Body of pancreas (tissue), 4 donors: ENCODE results near the gene ZGRF1. TPM values are rescaled to one million over a fixed set of nuclear protein-coding genes. Genes with fewer than 3 reads are reported as not detected.

ENCODE experiments used
- ATAC-seq: fragments of 150-250 bp; one replicate; pipeline ENCODE4 v1.9.1; 2016
- DNase-seq, 4 donors: peaks; one replicate each; pipeline ENCODE4 v3.0.0-alpha.2; 2019
- H3K27ac ChIP-seq, 4 donors: fragments of 200-600 bp; sonication (generic); 1 replicate in 3 of 4; 2 replicates in 1 of 4; pipeline versions ENCODE4 v1.5.1 to v1.6.1; 2016 to 2019; ENCODE audit warnings: mild to moderate bottlenecking in 1 of 4, mixed read lengths in 1 of 4, moderate library complexity in 1 of 4
- H3K27me3 ChIP-seq, 2 donors: fragments of 200-600 bp; sonication (generic); one replicate each; pipeline ENCODE4 v1.6.0; 2016; ENCODE audit warnings: mild to moderate bottlenecking in 1 of 2
- H3K36me3 ChIP-seq, 2 donors: fragments of 200-600 bp; sonication (generic); replicated peaks in 1 of 2; 2 replicates each; pipeline ENCODE4 v1.5.1; 2016; ENCODE audit warnings: low read depth in 2 of 2; ENCODE audit not compliant: insufficient read depth in 1 of 2
- H3K4me1 ChIP-seq: fragments of 200-600 bp; sonication (generic); one replicate; pipeline ENCODE4 v1.6.0; 2016
- H3K4me3 ChIP-seq, 2 donors: fragments of 200-600 bp; sonication (generic); 1 replicate in 1 of 2; 2 replicates in 1 of 2; pipeline ENCODE4 v1.5.1; 2016 to 2019
- H3K9me3 ChIP-seq, 3 donors: fragments of 200-600 bp; sonication (generic); 1 replicate in 2 of 3; 2 replicates in 1 of 3; pipeline ENCODE4 v1.5.1; 2016
- CTCF ChIP-seq, 7 experiments: fragments of 450-650 bp in 4 of 7; fragments of 200-600 bp in 3 of 7; sonication (generic) in 3 of 7; IDR thresholded peaks; one replicate each; pipeline ENCODE4 v1.5.1; 2016 to 2019; ENCODE audit warnings: antibody characterized with exemption in 7 of 7
- POLR2A ChIP-seq, 3 donors: fragments of 450-650 bp; IDR thresholded peaks; one replicate each; pipeline ENCODE4 v1.6.1; 2016; ENCODE audit warnings: antibody characterized with exemption in 3 of 3, mild to moderate bottlenecking in 2 of 3
- WGBS, 2 donors: methylation state at CpG; one replicate each; pipeline ENCODE4 v1.1.5; 2017; 5-methylcytosine and 5-hydroxymethylcytosine counted together
- intact Hi-C: fragments of 100-400 bp; cut with DNase I; formaldehyde crosslinking; loops from one replicate; pipeline ENCODE4 v1.15.1; 2023
- total RNA-seq, 2 donors: library from RNA; depleted of rRNA; stranded (reverse); fragments of >200 nt; gene quantifications; one replicate each; pipeline ENCODE4 v1.1.0, GENCODE V29; 2016

ZGRF1 gene
- total RNA-seq, 2 donors from 2014 or later: 1.3 to 3.4 TPM

DNA sequence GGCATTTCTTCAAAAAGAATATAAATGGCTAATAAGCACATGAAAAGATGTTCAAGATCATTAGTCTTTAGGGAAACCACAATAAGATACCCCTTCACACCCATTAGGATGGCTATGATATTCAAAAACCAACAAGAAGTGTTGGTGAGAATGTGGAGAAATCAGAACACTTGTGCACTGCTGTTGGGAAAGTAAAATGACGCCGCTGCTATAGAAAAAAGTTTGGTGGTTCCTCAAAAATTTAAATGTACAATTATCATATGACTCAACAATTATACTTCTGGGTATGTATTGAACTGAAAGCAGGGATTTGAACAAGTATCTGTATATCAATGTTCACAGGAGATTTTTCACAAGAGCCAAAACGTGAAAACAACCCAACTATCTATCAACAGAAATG lies 91.4 kb downstream of the ZGRF1 start:
- DNase-seq (no peak), ATAC-seq (no peak)
- Histone ChIP-seq H3K36me3 (no peaks in the 10 kb centered on the region), H3K4me3 (no peak overlapping the region), H3K27me3 (no peaks in the 10 kb centered on the region), H3K9me3 (no peaks in the 10 kb centered on the region), H3K27ac (no peak overlapping the region), H3K4me1 (no peaks in the 10 kb centered on the region)
- intact Hi-C loops: no loop called here
- 86 to 92% methylated on average over 3 of the region's 3 CpGs for WGBS, 2 donors
- TF ChIP-seq POLR2A (IDR thresholded peaks at IDR 0.05) (no peak), CTCF (IDR thresholded peaks at IDR 0.05) (no peak)

GRCh38 chr4:112540695-112541094 lies 96.0 kb downstream of the ZGRF1 start:
- H3K9me3 ChIP-seq: no peaks in the 10 kb centered on the region
- ATAC-seq (no peak), DNase-seq (no peak)
- 69 to 75% methylated on average over 1 of the region's 1 CpG for WGBS, 2 donors
- no peak overlapping the region for H3K4me3 ChIP-seq
- no peak for TF ChIP-seq CTCF (IDR thresholded peaks at IDR 0.05)
- TF ChIP-seq POLR2A (IDR thresholded peaks at IDR 0.05): no peak
- H3K27ac ChIP-seq: no peak overlapping the region
- no peaks in the 10 kb centered on the region for H3K27me3 ChIP-seq
- intact Hi-C loops: no loop called here
- no peaks in the 10 kb centered on the region for H3K4me1 ChIP-seq
- no peaks in the 10 kb centered on the region for H3K36me3 ChIP-seq

DNA sequence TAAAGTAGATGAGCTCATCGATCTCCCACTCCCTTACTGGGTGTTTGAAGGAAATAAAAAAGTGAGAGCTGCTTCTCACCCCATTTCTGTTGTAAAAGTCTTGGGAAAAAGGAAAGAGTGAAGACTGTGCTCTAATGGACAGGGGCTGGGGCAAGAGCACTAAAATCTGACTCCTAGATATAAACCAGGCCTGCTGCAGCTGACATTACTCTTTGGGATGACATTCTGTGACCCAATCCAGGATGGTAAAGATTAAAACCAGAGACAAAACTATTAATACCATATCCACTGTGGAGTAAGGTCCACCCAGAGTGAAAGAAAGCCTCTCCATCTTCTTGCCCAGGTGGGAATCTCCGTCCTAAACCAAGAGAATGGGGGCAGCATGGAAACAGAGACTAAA lies 100.6 kb downstream of the ZGRF1 start:
- H3K9me3 ChIP-seq: no peaks in the 10 kb centered on the region
- H3K4me3 ChIP-seq: no peak overlapping the region
- H3K36me3 ChIP-seq: no peaks in the 10 kb centered on the region
- DNase-seq: no peak
- 78 to 85% methylated on average over 2 of the region's 2 CpGs for WGBS, 2 donors
- H3K27me3 ChIP-seq: no peaks in the 10 kb centered on the region
- H3K27ac ChIP-seq: no peak overlapping the region
- no peak for ATAC-seq
- TF ChIP-seq CTCF (IDR thresholded peaks at IDR 0.05): no peak
- TF ChIP-seq POLR2A (IDR thresholded peaks at IDR 0.05): no peak
- H3K4me1 ChIP-seq: no peaks in the 10 kb centered on the region
- intact Hi-C loops: no loop called here

DNA sequence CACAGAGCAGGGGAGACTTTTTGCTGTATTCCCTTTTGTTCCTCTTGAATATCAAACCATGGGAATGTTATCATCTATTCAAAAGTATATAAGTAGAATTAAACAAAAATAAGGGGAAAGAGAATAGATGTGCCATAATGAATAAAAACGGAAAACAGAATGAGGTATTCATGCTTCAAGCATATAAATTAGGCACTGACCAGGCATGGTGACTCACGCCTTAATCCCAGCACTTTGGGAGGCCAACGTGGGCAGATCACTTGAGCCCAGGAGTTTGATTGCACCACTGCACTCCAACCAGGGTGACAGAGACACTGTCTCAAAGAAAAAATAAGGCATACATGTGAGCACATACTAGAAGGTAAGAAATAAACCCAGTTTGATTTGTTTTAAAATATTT lies 104.4 kb downstream of the ZGRF1 start:
- DNase-seq (no peak), ATAC-seq (no peak)
- Histone ChIP-seq H3K4me3 (no peak overlapping the region), H3K9me3 (no peaks in the 10 kb centered on the region), H3K4me1 (no peaks in the 10 kb centered on the region), H3K36me3 (no peaks in the 10 kb centered on the region), H3K27ac (no peak overlapping the region), H3K27me3 (no peaks in the 10 kb centered on the region)
- intact Hi-C loops: no loop called here
- TF ChIP-seq CTCF (IDR thresholded peaks at IDR 0.05) (no peak), POLR2A (IDR thresholded peaks at IDR 0.05) (no peak)
- 67 to 72% methylated on average over 3 of the region's 3 CpGs for WGBS, 2 donors

- no peak for ATAC-seq
- Histone ChIP-seq H3K27me3 (no peaks in the 10 kb centered on the region), H3K36me3 (no peaks in the 10 kb centered on the region), H3K9me3 (no peaks in the 10 kb centered on the region), H3K27ac (no peak overlapping the region), H3K4me1 (no peaks in the 10 kb centered on the region), H3K4me3 (no peak overlapping the region)
- WGBS, 2 donors: 38 to 39% methylated on average over 1 of the region's 1 CpG
- intact Hi-C loops: no loop called here
- TF ChIP-seq POLR2A (IDR thresholded peaks at IDR 0.05): no peak
- TF ChIP-seq CTCF (IDR thresholded peaks at IDR 0.05): no peak
- no peak for DNase-seq
Measured at GRCh38 chr4:112531146-112531545, 105.6 kb downstream of the ZGRF1 start.
